Measurements from ENCODE around the gene DNAJB13.

DNA sequence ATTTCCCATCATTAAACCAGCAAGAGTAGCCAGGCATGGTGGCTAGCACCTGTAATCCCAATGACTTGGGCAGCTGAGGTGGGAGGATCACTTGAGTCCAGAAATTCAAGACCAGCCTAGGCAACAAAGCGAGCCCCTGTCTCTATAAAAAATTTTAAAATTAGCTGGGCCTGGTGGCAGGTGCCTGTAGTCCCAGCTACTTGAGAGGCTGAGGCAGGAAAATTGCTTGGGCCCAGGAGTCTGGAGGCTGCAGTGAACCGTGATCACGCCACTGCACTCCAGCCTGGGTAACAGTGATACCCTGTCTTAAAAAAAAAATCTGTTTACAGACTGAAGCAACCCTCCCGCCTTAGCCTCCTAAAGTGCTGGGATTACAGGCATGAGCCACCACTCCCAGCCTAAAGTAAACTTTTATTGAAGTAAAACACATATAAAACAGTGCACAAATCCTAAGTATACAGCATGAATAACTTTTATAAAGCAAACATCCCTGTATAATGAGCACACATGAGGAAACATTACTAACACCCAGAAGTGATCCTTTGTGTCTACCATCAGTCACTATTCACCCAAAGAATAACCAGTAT, 45.4 kb downstream of the DNAJB13 start:
- TF ChIP-seq POLR2AphosphoS5 (IDR thresholded peaks at IDR 0.05; ENCODE audit: low read depth): no peak
- TF ChIP-seq, protein P1, sequence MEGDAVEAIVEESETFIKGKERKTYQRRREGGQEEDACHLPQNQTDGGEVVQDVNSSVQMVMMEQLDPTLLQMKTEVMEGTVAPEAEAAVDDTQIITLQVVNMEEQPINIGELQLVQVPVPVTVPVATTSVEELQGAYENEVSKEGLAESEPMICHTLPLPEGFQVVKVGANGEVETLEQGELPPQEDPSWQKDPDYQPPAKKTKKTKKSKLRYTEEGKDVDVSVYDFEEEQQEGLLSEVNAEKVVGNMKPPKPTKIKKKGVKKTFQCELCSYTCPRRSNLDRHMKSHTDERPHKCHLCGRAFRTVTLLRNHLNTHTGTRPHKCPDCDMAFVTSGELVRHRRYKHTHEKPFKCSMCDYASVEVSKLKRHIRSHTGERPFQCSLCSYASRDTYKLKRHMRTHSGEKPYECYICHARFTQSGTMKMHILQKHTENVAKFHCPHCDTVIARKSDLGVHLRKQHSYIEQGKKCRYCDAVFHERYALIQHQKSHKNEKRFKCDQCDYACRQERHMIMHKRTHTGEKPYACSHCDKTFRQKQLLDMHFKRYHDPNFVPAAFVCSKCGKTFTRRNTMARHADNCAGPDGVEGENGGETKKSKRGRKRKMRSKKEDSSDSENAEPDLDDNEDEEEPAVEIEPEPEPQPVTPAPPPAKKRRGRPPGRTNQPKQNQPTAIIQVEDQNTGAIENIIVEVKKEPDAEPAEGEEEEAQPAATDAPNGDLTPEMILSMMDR (IDR thresholded peaks at IDR 0.05; ENCODE audit: insufficient read depth, low read length): no peak

All from HL-60 (cell line).